ENCODE results near the gene FLOT1. TPM values are rescaled to one million over a fixed set of nuclear protein-coding genes. Genes with fewer than 3 reads are reported as not detected.
A peak's percentile ranks its signal among the peaks of the same experiment; 100 is the strongest.
"Not testable (repeated sequence)": the region's sequence is repeated elsewhere in the genome, so short reads cannot be mapped to it uniquely, and the experiment has no call there.

FLOT1 gene
- total RNA-seq, 1 experiment from 2014 or later: 92.2 TPM

DNA sequence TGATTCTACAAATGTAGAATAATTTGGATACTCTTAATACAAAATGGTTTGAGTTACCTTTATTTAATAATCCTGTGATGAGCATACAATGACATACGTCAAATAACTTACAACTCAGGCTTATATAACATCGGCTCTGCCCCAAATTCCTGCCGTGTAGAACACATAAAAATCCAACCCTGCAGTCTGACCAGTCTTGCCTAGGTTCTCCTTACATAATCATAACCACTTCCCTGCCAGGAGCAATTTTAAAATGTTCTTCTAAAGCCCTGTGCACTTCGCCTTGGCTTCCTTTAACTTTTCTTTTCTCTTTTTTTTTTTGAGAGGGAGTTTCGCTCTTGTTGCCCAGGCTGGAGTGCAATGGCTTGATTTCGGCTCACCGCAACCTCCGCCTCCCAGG is 18.1 kb upstream of the FLOT1 start:
- H3K9me3 ChIP-seq (replicated peaks): no peaks in the 10 kb centered on the region
- H3K27me3 ChIP-seq: no peaks in the 10 kb centered on the region
- H3K27ac ChIP-seq: no peak overlapping the region
- H3K36me3 ChIP-seq: no peaks in the 10 kb centered on the region
- H3K4me3 ChIP-seq: no peak overlapping the region
- peaks cover 37% of the 10 kb centered on the region for H3K4me1 ChIP-seq
- no peak for DNase-seq

DNA sequence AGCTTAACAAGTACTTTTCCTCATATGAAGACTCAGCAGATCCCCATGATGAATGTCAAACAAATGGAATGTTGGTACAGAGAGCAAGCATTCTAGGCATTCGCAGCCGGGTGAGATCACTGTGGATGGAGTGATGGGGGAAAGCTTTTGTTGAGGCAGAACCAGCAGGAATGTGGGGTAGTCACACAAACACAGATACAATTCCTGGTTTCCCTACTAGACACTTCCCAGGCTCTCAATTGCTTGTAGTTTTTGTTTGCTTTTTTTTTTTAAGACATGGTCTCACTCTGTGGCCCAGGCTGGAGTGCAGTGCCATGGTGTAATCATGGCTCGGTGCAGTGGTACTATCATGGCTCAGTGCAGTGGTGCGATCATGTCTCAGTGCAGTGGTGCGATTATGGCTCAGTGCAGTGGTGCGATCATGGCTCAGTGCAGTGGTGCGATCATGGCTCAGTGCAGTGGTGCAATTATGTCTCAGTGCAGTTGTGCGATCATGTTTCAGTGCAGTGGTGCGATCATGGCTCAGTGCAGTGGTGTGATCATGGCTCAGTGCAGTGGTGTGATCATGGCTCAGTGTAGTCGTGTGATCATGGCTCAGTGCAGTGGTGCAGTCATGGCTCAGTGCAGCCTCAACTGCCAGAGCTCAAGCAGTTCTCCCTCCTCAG is 17.2 kb upstream of the FLOT1 start:
- H3K9me3 ChIP-seq (replicated peaks): no peaks in the 10 kb centered on the region
- H3K36me3 ChIP-seq: no peaks in the 10 kb centered on the region
- peak; percentile 46 to 65 for DNase-seq
- peak overlapping the region; percentile 83 for H3K27ac ChIP-seq
- H3K4me3 ChIP-seq: no peak overlapping the region
- H3K27me3 ChIP-seq: no peaks in the 10 kb centered on the region
- peaks cover 29% of the 10 kb centered on the region for H3K4me1 ChIP-seq

GRCh38 chr6:30757261-30757904 is 14.9 kb upstream of the FLOT1 start:
- H3K27ac ChIP-seq: no peak overlapping the region
- no peaks in the 10 kb centered on the region for H3K36me3 ChIP-seq
- no peak overlapping the region for H3K4me3 ChIP-seq
- no peaks in the 10 kb centered on the region for H3K27me3 ChIP-seq
- H3K4me1 ChIP-seq: peaks cover 24% of the 10 kb centered on the region
- H3K9me3 ChIP-seq (replicated peaks): no peaks in the 10 kb centered on the region
- no peak for DNase-seq

GRCh38 chr6:30756405-30757003 is 14.0 kb upstream of the FLOT1 start:
- peaks cover 30% of the 10 kb centered on the region for H3K4me1 ChIP-seq
- not testable (repeated sequence) for DNase-seq; H3K27ac ChIP-seq; H3K36me3 ChIP-seq; H3K27me3 ChIP-seq; H3K4me3 ChIP-seq; H3K9me3 ChIP-seq (replicated peaks)

DNA sequence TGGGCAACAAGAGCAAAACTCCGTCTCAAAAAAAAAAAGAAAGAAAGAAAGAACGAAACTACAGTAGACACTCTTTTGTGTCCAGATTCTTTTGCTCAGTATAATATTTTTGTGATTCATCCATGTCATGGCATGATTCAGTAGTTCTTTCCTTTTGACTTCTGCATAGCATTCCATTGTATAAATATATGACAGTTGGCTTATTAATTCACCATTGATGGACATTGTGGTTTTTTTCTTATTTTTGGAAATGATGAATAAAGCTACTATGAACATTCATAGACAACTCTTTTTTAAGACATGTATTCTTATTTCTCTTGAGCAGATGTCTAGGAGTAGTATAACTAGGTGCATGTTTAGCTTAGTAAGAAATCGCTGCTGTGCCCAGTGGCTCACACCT is 12.1 kb upstream of the FLOT1 start:
- peaks cover 32% of the 10 kb centered on the region for H3K4me1 ChIP-seq
- H3K27me3 ChIP-seq: no peaks in the 10 kb centered on the region
- H3K9me3 ChIP-seq (replicated peaks): no peaks in the 10 kb centered on the region
- H3K36me3 ChIP-seq: no peaks in the 10 kb centered on the region
- H3K4me3 ChIP-seq: no peak overlapping the region
- DNase-seq: no peak
- no peak overlapping the region for H3K27ac ChIP-seq

DNA sequence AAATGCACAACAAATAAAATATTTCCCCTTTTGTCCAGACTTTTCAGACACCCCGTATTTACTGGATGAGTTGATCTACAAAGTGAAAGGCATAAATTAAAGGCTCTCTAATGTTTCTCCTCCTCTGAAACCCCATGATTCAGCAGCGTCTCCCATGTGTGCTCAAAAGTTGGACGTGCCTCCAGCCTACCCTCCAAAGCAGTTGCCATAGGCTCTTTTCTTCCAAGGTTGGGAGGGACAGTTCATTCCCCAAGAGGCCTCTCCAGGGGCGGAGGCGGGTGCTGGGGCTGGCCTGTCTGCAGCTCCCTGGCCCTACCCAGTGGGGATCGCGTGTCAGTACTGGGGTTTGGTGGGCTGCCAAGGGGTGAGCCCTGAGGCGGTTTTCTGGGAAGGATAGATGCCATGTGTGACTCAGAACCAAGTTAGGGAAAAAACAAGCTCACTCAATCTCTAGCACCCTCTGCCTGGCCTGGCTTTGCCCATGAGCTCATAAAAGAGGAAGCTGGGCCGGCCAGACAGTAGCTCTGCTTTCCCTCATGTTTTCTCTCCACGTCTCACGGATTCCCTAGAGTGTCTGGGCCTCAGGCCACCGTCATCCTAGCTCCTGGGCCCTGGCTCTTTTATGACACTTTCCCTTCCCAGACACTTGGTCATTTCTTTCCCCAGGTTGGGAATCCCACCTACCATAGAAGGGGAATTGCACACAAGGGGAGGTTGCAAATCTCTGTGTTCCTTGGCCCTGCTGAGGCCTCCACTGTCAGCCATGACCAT is 9.9 kb upstream of the FLOT1 start:
- Histone ChIP-seq H3K9me3 (replicated peaks) (no peaks in the 10 kb centered on the region), H3K4me3 (no peak overlapping the region), H3K4me1 (peaks cover 22% of the 10 kb centered on the region), H3K27me3 (no peaks in the 10 kb centered on the region), H3K27ac (peak overlapping the region; percentile 88), H3K36me3 (no peaks in the 10 kb centered on the region)
- peak; percentile 99 to 100 for DNase-seq

DNA sequence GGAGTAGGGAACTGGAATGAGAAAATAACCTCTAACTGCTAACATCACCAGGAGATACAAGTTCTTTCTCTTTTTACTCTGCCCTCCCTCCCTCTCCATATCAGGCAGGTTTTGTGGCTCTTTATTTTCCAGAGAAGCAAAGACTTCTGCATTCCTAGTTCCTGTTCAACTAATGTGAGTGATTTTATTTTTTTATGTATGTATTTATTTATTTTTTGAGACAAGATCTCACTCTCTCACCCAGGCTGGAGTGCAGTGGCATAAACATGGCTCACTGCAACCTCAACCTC is 7.8 kb upstream of the FLOT1 start:
- Histone ChIP-seq H3K27ac (no peak overlapping the region), H3K36me3 (no peaks in the 10 kb centered on the region)

GRCh38 chr6:30749554-30750378 is 7.3 kb upstream of the FLOT1 start:
- peaks cover 22% of the 10 kb centered on the region for H3K4me1 ChIP-seq
- H3K27ac ChIP-seq: no peak overlapping the region
- no peaks in the 10 kb centered on the region for H3K27me3 ChIP-seq
- no peaks in the 10 kb centered on the region for H3K9me3 ChIP-seq (replicated peaks)
- no peak overlapping the region for H3K4me3 ChIP-seq
- no peaks in the 10 kb centered on the region for H3K36me3 ChIP-seq
- no peak for DNase-seq

More for the DNA sequence above, 7.8 kb upstream of the FLOT1 start:
- no peaks in the 10 kb centered on the region for H3K9me3 ChIP-seq (replicated peaks)
- H3K4me3 ChIP-seq: no peak overlapping the region
- peaks cover 22% of the 10 kb centered on the region for H3K4me1 ChIP-seq
- no peak for DNase-seq
- H3K27me3 ChIP-seq: no peaks in the 10 kb centered on the region

- H3K9me3 ChIP-seq (replicated peaks): no peaks in the 10 kb centered on the region
- no peak overlapping the region for H3K4me3 ChIP-seq
- H3K27me3 ChIP-seq: no peaks in the 10 kb centered on the region
- no peak for DNase-seq
- H3K36me3 ChIP-seq: no peaks in the 10 kb centered on the region
- H3K4me1 ChIP-seq: peaks cover 22% of the 10 kb centered on the region
- H3K27ac ChIP-seq: no peak overlapping the region
Measured at GRCh38 chr6:30748851-30749540, 6.5 kb upstream of the FLOT1 start.

DNA sequence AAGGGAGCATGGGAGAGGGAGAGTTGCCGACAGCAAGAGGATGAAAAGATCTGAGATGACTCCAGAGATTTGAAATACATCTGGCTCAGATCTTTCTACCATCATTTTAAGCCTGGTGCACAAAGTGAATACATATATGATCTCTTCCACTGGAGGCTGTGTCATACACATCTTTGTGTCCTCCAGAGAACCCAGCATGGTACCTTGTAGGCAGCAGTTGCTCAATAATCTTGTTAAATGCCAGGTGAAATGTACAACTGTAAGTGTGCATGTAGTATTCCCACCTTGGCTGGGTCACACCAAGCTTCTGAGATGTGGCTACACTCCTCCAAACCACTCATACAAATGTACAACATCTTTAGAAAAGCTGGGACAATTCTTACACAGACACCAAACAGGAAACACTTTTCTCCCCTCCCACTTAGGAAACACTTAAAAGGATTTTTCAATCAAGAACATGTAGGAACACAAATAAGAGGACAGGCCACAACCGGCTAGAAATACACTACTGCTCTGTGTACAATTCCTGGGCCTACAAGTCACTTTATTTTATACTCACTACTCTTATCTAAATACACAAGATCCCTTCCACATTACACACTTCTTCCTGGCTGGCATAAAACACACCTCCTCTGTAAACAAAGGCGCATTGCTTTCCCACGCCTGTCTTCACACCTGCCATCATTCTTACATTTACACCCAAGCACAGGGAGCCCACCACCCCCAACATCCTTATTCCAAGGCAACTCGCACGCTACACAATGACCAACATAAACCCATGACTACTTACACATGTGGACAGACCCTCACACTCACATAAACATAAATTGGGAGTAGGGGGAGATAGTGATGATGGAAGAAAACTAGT is 5.6 kb upstream of the FLOT1 start:
- Histone ChIP-seq H3K4me3 (no peak overlapping the region), H3K9me3 (replicated peaks) (no peaks in the 10 kb centered on the region), H3K27me3 (no peaks in the 10 kb centered on the region), H3K4me1 (peaks cover 18% of the 10 kb centered on the region), H3K27ac (no peak overlapping the region), H3K36me3 (no peaks in the 10 kb centered on the region)
- DNase-seq: no peak

- no peaks in the 10 kb centered on the region for H3K36me3 ChIP-seq
- no peak overlapping the region for H3K4me3 ChIP-seq
- no peak for DNase-seq
- no peaks in the 10 kb centered on the region for H3K27me3 ChIP-seq
- H3K9me3 ChIP-seq (replicated peaks): no peaks in the 10 kb centered on the region
- H3K27ac ChIP-seq: no peak overlapping the region
- peaks cover 12% of the 10 kb centered on the region for H3K4me1 ChIP-seq
Measured at GRCh38 chr6:30747300-30747687, 4.8 kb upstream of the FLOT1 start.

GRCh38 chr6:30744054-30744805 is 1.7 kb upstream of the FLOT1 start, which contains the start of gene IER3:
TSS of gene IER3 (minus strand) at chr6:30744547. CDS start at chr6:30744518, 29 bp downstream.
- Histone ChIP-seq H3K9me3 (replicated peaks) (no peaks in the 10 kb centered on the region), H3K27ac (peak within 1 kb of the TSS; percentile 64), H3K36me3 (peaks cover 7% of the 10 kb centered on the region), H3K4me1 (peaks cover 7% of the 10 kb centered on the region; the same call in 1 of the 2 replicates), H3K27me3 (no peaks in the 10 kb centered on the region), H3K4me3 (peak within 1 kb of the TSS; percentile 80)
- DNase-seq: peak; percentile 75 to 83

Data from SJCRH30 (cell line).